Thyroid gland (tissue), 4 donors: ENCODE results near the gene WDFY4. TPM values are rescaled to one million over a fixed set of nuclear protein-coding genes. Genes with fewer than 3 reads are reported as not detected.

Experiments
- DNase-seq, 2 donors: peaks; one replicate each; pipeline ENCODE4 v3.0.0-alpha.2; 2019
- H3K27ac ChIP-seq, 3 donors: fragments of 200-600 bp; sonication (generic); 1 replicate in 2 of 3; 2 replicates in 1 of 3; pipeline ENCODE4 v1.5.1; 2016 to 2019; ENCODE audit warnings: mild to moderate bottlenecking in 1 of 3, moderate library complexity in 1 of 3
- H3K27me3 ChIP-seq: fragments of 200-600 bp; sonication (generic); one replicate; pipeline ENCODE4 v1.5.1; 2019
- H3K36me3 ChIP-seq, 2 donors: fragments of 200-600 bp; sonication (generic); one replicate each; pipeline ENCODE4 v1.5.1; 2016 to 2019
- H3K4me1 ChIP-seq, 2 donors: fragments of 200-600 bp; sonication (generic); one replicate each; pipeline ENCODE4 v1.5.1; 2017 to 2019
- H3K4me3 ChIP-seq, 3 donors: fragments of 200-600 bp; sonication (generic); replicated peaks in 1 of 3; 1 replicate in 2 of 3; 2 replicates in 1 of 3; pipeline ENCODE4 v1.5.1; 2016; ENCODE audit warnings: mild to moderate bottlenecking in 1 of 3
- H3K9me3 ChIP-seq: fragments of 200-600 bp; sonication (generic); one replicate; pipeline ENCODE4 v1.5.1; 2017
- CTCF ChIP-seq, 6 experiments: fragments of 200-600 bp in 3 of 6; fragments of 450-650 bp in 3 of 6; sonication (generic) in 3 of 6; IDR thresholded peaks; one replicate each; pipeline ENCODE4 v1.5.1; 2016 to 2019; ENCODE audit warnings: antibody characterized with exemption in 6 of 6, mild to moderate bottlenecking in 2 of 6, inconsistent platforms in 1 of 6, moderate library complexity in 1 of 6
- POLR2A ChIP-seq, 2 donors: fragments of 450-650 bp; IDR thresholded peaks; one replicate each; pipeline ENCODE4 v1.6.1; 2017; ENCODE audit warnings: antibody characterized with exemption in 2 of 2, mild to moderate bottlenecking in 2 of 2, moderate library complexity in 1 of 2
- WGBS, 2 donors: methylation state at CpG; one replicate each; pipeline ENCODE4 v1.1.5; 2017; 5-methylcytosine and 5-hydroxymethylcytosine counted together
- intact Hi-C: fragments of 100-400 bp; cut with DNase I; formaldehyde crosslinking; loops from one replicate; pipeline ENCODE4 v1.15.1; 2023
- total RNA-seq, 4 donors: library from RNA; depleted of rRNA; stranded (reverse); fragments of >200 nt; gene quantifications; one replicate each; pipeline ENCODE4 v1.2.3, GENCODE V29; 2016

The WDFY4 gene
- total RNA-seq, 4 donors from 2014 or later, result 1.0 to 3.5 (median 1.2) TPM

GRCh38 chr10:48800007-48800675 is 115.5 kb downstream of the WDFY4 start:
- H3K27me3 ChIP-seq, result no peaks in the 10 kb centered on the region
- peaks cover 8 to 9% of the 10 kb centered on the region in 2 donors for H3K4me1 ChIP-seq
- intact Hi-C loops, result no loop called here
- 84 to 91% methylated on average over 12 of the region's 12 CpGs for WGBS, 2 donors
- H3K36me3 ChIP-seq, result no peaks in the 10 kb centered on the region
- no peak for DNase-seq
- no peak for TF ChIP-seq CTCF (IDR thresholded peaks at IDR 0.05)
- H3K27ac ChIP-seq, result no peak overlapping the region
- H3K9me3 ChIP-seq, result no peaks in the 10 kb centered on the region
- H3K4me3 ChIP-seq, result no peak overlapping the region

- TF ChIP-seq POLR2A (IDR thresholded peaks at IDR 0.05) (no peak), CTCF (IDR thresholded peaks at IDR 0.05) (no peak)
- DNase-seq, result no peak
- Histone ChIP-seq H3K4me3 (no peak overlapping the region), H3K27ac (peak overlapping the region in 1 of 3 donors; percentile 10), H3K36me3 (no peaks in the 10 kb centered on the region), H3K27me3 (no peaks in the 10 kb centered on the region), H3K9me3 (no peaks in the 10 kb centered on the region), H3K4me1 (peaks cover 15 to 18% of the 10 kb centered on the region in 2 donors)
- intact Hi-C loops, result no loop called here
Measured at GRCh38 chr10:48801001-48801421, 116.3 kb downstream of the WDFY4 start.

DNA sequence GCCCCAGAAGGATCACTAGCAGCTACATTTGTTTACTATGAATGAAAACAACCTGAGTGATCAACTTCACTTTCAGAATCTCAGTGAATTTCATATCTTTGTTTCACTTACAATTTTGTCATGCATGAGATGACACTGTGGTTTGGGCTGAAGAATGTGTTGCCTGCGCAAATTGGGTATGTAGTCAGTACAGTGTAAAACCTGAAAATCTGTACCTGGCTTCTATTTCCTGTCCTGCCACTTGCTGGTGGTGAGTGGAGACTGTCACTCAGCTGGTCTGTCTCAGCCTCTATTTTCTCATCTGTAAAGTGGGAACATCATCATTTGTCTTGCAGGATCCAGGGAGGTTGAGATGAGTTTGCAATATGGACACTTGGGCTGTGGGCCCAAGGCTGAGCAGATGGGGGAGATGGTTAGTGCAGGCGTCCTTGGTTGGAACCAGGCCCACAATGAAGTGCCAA is 118.0 kb downstream of the WDFY4 start:
- peaks cover 18 to 19% of the 10 kb centered on the region in 2 donors for H3K4me1 ChIP-seq
- 79 to 94% methylated on average over 2 of the region's 2 CpGs for WGBS, 2 donors
- H3K4me3 ChIP-seq, result no peak overlapping the region
- intact Hi-C loops, result no loop called here
- H3K27ac ChIP-seq, result no peak overlapping the region
- H3K36me3 ChIP-seq, result no peaks in the 10 kb centered on the region
- DNase-seq, result no peak
- H3K27me3 ChIP-seq, result no peaks in the 10 kb centered on the region
- TF ChIP-seq CTCF (IDR thresholded peaks at IDR 0.05) (no peak), POLR2A (IDR thresholded peaks at IDR 0.05) (no peak)
- no peaks in the 10 kb centered on the region for H3K9me3 ChIP-seq

GRCh38 chr10:48803801-48804584 is 119.3 kb downstream of the WDFY4 start:
- TF ChIP-seq CTCF (IDR thresholded peaks at IDR 0.05) (no peak), POLR2A (IDR thresholded peaks at IDR 0.05) (no peak)
- DNase-seq, result no peak
- no peaks in the 10 kb centered on the region for H3K27me3 ChIP-seq
- intact Hi-C loops, result no loop called here
- peaks cover 18 to 19% of the 10 kb centered on the region in 2 donors for H3K4me1 ChIP-seq
- WGBS, 2 donors, result 85 to 87% methylated on average over 4 of the region's 4 CpGs
- no peaks in the 10 kb centered on the region for H3K9me3 ChIP-seq
- no peak overlapping the region for H3K27ac ChIP-seq
- no peak overlapping the region for H3K4me3 ChIP-seq
- H3K36me3 ChIP-seq, result no peaks in the 10 kb centered on the region

- no peaks in the 10 kb centered on the region for H3K27me3 ChIP-seq
- no peaks in the 10 kb centered on the region for H3K9me3 ChIP-seq
- no peaks in the 10 kb centered on the region for H3K36me3 ChIP-seq
- 17% methylated on average over 7 of the region's 7 CpGs for WGBS, 2 donors
- TF ChIP-seq POLR2A (IDR thresholded peaks at IDR 0.05) (no peak), CTCF (IDR thresholded peaks at IDR 0.05) (no peak)
- H3K4me1 ChIP-seq, result peaks cover 18 to 19% of the 10 kb centered on the region in 2 donors
- H3K4me3 ChIP-seq, result no peak overlapping the region
- no peak overlapping the region for H3K27ac ChIP-seq
- peak; percentile 20 to 25 for DNase-seq
- intact Hi-C loops, result no loop called here
Measured at GRCh38 chr10:48804740-48805182, 120.1 kb downstream of the WDFY4 start.
